Frontal cortex (tissue), 4 donors: ENCODE results near the gene NTRK1. TPM values are rescaled to one million over a fixed set of nuclear protein-coding genes. Genes with fewer than 3 reads are reported as not detected.

Experiments
- DNase-seq, 2 donors: peaks; one replicate each; pipeline ENCODE4 v3.0.0; 2012; ENCODE audit warnings: low spot score in 2 of 2
- FAIRE-seq: peaks from 2 replicates; lab custom pipeline; 2012; peaks lifted over from hg19 to GRCh38; lab: Jason Lieb, UNC
- total RNA-seq: library from RNA; depleted of rRNA; stranded (reverse); fragments of >200 nt; gene quantifications from one replicate; pipeline ENCODE4 v1.2.3, GENCODE V29; 2014
- donor health status: control.
- donor health status: control.
- donor health status: control.

NTRK1 gene
- total RNA-seq, 1 donor from 2014 or later, result 0.41 TPM

GRCh38 chr1:156893048-156893953 lies 32.6 kb downstream of the NTRK1 start, which contains the start of gene PEAR1:
Gene PEAR1, plus strand, starts transcription at chr1:156893718. Its CDS starts 10,209 bp downstream, at chr1:156903927.
- FAIRE-seq (no peak), DNase-seq (no peak)

DNA sequence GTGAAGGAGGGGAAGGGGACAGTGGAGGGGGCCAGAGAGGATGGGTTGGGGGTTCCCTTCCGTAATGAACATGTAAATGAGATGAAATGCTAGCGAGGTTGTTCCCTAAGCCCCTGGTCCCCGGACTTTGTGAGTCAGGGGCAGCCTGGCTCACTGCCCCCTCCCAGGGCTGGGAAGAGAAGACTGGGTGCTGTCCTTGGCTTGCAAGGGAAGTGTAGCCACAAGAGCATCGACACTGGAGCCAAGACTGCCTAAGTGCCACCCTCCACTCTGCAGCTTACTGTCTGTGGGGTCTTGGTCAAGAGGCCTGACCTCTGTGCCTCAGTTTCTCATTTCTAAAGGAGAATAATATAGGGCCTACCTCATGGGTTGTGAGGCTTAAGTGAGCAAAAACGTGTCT lies 33.3 kb downstream of the NTRK1 start:
- FAIRE-seq, result no peak
- DNase-seq, result no peak

DNA sequence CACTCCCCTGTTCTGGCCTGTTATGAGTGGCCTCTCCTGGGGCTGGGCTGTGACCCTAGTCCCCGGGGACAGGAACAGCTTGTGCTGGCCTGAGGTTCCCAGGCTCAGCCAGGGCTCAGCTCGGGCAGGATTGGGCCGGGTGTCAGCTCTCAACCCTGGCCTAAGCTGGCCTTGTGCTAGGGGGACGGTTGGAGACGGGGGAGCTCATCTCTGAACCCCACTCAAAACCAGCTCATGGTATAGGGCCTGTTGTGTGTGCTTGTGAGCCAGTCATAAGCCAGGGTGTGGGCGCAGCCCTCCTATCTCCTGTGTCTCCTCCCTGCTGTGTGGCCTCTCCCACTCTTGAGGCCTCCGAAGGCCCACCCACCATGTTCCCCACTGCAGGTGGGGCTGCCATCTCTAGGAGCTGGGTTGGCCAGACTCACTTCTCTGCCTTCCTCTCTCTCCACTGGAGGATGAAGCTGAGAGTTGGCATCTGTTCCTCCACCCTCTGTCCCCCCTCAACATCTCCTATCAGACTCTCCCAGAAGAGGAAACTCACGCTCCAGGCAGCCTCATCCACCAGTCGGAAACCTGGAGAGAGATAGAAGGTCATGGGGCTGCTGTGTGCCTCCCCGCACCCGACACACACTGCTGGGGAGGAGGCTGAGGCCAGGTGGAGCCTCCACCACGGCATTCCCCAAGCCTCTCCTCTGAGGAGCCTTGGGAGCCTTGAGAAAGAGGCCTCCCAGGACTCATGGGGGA lies 34.2 kb downstream of the NTRK1 start:
- FAIRE-seq, result no peak

DNA sequence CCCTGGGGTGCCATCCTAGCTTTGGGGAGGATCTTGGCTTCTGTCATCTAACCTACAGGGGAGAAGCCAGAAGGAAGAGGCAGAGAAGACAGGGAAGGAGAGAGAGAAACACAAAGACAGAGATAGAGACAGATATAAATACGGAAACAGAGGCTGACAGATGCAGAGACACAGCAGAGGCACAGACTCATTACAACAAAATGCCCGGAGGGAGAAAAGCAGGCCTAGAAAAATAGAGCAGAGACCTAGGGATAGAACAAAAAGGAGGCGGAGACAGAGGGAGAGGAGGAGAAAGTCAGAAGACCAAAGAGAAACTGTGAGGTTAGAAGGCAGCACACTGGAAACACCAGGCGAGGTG lies 34.8 kb downstream of the NTRK1 start:
- FAIRE-seq, result no peak
- DNase-seq, result no peak

More for the DNA sequence above, 34.2 kb downstream of the NTRK1 start:
- DNase-seq, result no peak

GRCh38 chr1:156895927-156896326 lies 35.3 kb downstream of the NTRK1 start:
- FAIRE-seq, result no peak

GRCh38 chr1:156896490-156897033 lies 35.9 kb downstream of the NTRK1 start:
- DNase-seq (no peak), FAIRE-seq (no peak)

More at GRCh38 chr1:156895927-156896326, 35.3 kb downstream of the NTRK1 start:
- no peak for DNase-seq

GRCh38 chr1:156897078-156897825 lies 36.6 kb downstream of the NTRK1 start:
- FAIRE-seq, result no peak
- no peak for DNase-seq

- DNase-seq (no peak), FAIRE-seq (no peak)
Observed at GRCh38 chr1:156898161-156898566, 37.5 kb downstream of the NTRK1 start.

DNA sequence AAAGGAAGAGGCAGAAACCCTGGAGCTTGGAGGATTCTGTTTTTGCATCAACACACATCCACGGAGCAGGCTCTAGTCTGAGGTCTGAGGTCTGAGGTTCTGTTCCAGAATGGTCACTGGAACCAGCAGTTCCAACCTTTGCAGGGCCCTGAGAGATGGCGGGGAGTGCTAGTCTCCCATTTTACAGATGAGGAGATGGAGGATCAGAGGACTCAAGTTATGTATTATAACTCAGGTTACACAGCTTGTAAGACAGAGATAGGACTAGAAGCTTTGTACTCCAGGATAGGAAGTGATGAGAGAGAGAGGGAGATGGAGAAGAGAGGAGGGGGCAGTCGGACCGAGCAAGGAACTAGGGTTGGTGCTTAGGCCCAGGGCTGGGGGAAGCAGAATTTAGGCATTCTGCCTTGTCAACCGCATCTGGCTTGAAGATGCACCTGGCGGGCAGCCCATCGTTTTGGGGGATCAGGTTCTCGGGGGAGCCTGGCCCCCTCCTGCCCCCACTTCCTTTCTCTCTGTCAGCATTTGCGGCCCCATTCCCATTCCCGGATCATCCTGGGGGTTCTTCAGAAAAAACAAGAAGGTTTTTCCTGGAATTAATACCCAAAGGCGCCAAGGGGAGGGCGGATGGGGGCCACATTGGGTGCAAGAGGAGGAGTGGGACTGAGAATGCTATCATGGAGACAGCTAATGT lies 38.5 kb downstream of the NTRK1 start:
- FAIRE-seq, result no peak
- DNase-seq, result no peak

DNA sequence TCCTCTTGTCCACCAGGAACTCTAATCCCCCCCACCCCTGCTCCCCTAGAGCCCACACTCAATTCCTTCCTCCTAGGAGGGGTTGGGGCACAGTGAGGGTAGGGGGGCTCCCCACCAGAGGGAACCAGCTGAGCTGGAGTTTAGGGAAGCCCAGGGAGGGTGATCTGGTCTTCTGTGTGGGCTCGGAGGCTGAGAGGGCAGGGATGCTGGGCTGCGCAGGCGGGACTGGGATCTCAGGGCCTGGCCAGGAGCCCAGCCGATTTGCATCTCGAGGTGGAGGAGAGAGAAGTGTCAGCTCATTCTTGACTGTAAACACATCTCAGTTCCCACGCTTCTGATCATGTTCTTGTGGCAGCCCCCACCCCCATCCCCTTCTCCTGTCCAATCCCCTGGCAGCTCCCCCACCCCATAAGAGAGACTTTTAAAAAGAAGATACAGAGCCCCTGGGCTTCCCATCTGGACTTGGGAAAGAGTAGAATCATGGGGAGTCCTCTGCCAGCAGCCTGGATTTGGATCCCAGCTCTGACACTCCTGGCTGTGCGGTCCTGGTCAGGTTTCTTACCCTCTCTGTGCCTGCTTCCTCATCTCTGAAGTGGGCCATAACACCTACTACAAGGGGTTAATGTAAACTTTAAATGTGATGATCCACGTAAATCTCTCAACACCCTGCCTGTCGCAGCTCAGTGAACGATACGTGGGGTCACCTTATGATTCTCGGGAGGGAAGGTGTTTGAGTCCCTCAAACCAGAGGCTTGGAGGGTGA lies 39.5 kb downstream of the NTRK1 start:
- DNase-seq (no peak), FAIRE-seq (no peak)

GRCh38 chr1:156900896-156901589 lies 40.4 kb downstream of the NTRK1 start:
- FAIRE-seq, result no peak
- no peak for DNase-seq

- no peak for FAIRE-seq
- no peak for DNase-seq
Observed at GRCh38 chr1:156901590-156901900, 40.9 kb downstream of the NTRK1 start.

DNA sequence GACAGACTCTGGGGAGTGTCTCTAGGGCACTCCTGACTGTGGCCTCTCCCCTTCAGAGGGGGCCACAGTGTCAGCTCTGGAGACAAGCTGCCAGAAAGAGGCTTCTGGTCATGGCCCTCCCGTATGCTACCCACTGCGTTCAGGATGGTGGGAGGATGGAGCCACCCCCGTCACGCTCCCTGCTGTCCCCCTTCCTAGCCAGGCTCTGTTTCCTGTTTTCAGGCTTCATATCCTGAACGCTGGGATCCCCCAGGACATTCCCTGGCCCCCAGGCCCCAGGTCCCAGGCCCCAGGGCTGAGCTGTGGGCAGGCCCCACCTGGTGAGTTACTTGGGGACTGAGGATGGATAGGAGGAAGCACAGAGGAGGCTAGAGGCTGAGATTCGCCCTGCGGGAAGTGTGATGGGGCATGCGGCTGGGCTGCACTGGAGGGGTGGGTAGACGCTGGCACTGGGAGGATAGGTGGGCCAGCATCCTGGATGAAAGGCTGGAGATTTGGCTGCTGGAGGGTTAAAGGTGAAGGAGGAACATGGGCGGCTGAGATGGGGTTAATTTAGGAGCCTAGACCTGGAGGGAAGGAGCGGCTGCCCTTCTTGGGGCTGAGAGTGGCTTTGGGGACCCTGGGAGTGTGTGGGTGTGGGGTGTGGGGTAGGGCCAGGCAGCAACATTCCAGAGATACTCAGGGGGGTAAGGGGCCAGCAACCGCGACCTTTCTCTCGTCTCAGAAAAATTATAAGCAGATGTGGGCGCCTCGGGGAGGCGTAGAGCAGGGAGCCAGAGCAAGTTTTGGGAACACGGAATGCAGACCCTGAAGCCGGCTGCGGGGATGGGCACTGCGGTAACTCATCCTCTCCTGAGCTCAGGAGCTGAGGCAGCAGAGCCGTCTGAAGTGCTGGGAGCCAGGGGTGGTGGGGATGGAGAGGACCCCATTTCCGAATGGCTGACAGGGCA lies 41.6 kb downstream of the NTRK1 start:
- DNase-seq, result no peak
- FAIRE-seq, result no peak

DNA sequence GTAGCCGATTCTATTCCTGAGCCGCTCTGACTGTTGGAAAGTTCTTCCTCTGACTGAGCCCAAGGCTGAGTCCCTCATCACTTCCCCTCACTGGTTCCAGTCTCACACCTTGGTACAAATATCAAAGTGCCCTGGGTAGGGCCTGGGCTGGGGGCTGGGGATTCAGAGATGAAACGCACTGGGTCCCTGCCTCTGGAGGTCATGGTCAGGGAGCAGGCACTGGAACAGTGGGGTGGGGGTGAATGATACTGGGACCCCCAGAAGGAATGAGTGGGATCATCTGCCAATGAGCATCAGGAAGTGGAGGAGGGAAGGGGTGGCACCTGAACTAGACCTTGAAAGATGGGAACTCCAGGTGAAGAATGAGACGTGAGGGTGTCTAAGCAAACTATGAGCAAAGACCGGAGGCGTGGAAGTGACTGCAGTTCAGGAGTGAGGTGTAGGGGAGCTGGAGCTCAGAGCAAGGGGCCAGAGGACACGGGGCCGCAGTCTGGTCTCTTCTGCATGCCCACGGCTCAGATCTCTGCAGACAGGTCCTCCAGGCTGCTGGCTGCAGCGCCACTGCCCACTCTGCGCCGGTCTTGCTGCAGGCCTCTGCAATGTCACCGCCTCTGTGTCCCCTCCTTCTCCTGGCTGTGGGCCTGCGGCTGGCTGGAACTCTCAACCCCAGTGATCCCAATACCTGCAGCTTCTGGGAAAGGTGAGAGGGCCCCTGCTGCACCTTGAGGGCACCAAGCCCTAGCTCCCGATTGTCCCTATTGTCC lies 42.8 kb downstream of the NTRK1 start:
- DNase-seq (no peak), FAIRE-seq (no peak)

DNA sequence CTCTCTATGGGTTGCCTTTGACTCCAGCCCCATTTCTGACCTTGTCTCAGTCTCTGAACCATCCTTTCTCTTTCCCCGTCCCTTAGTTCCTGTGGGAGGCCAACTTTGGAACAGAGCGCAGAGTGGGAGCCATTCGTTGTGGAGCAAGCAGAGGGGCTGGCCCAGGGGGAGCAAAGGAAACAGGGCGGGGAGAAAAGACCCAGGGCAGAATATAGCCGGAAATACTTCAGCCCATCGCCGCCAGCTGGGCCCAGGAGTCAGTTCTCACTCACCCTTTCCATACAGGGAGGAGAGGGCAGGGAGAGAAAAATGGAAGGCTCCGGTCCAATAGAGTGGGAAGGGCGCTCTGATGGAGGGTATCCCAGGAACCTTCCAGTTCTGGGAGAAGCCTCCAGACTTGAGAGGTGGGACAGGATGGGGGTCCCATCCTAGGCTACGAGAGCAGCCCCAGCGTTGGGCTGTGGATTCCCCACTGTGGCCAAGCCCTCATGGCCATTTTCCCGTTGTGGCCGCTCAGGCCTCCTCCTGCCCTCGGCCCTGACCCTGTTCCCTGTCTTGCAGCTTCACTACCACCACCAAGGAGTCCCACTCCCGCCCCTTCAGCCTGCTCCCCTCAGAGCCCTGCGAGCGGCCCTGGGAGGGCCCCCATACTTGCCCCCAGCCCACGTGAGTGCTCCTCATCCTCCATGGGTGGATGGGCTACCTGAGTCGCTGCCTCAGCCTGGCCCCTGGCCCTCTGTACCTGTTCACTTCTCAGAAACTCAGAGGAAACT lies 43.7 kb downstream of the NTRK1 start:
- no peak for DNase-seq
- FAIRE-seq, result no peak

- no peak for FAIRE-seq
- DNase-seq, result no peak
Observed at GRCh38 chr1:156905176-156905575, 44.5 kb downstream of the NTRK1 start.
